NCI-H2081 (cell line): ENCODE measurements around the gene TMOD1.
"Not testable (repeated sequence)": the region's sequence is repeated elsewhere in the genome, so short reads cannot be mapped to it uniquely, and the experiment has no call there.

ENCODE experiments used
- DNase-seq, 2 experiments: peaks; one replicate each; lab custom pipeline; 2025; lab: John Stamatoyannopoulos, UW

TMOD1 gene

GRCh38 chr9:97567894-97568202 lies 66.4 kb downstream of the TMOD1 start:
- DNase-seq, result no peak

- DNase-seq, result no peak
These were observed 67.2 kb downstream of the TMOD1 start for GRCh38 chr9:97568461-97569275.

- no peak for DNase-seq
These were observed 69.4 kb downstream of the TMOD1 start for GRCh38 chr9:97570899-97571298.

- no peak for DNase-seq
These were observed 70.2 kb downstream of the TMOD1 start for GRCh38 chr9:97571664-97572063.

- DNase-seq, result no peak
These were observed 70.9 kb downstream of the TMOD1 start for GRCh38 chr9:97572196-97572891.

GRCh38 chr9:97572892-97573365 lies 71.5 kb downstream of the TMOD1 start:
- DNase-seq, result no peak

GRCh38 chr9:97573482-97574073 lies 72.1 kb downstream of the TMOD1 start:
- no peak for DNase-seq

- not testable (repeated sequence) for DNase-seq
These were observed 72.7 kb downstream of the TMOD1 start for GRCh38 chr9:97574101-97574571.

- not testable (repeated sequence) for DNase-seq
These were observed 73.6 kb downstream of the TMOD1 start for GRCh38 chr9:97574921-97575672.

- DNase-seq, result no peak
These were observed 74.3 kb downstream of the TMOD1 start for GRCh38 chr9:97575673-97576200.

GRCh38 chr9:97577051-97577450 lies 75.6 kb downstream of the TMOD1 start:
- DNase-seq, result no peak

- no peak for DNase-seq
These were observed 77.4 kb downstream of the TMOD1 start for GRCh38 chr9:97578846-97579245.

- DNase-seq, result no peak
These were observed 78.4 kb downstream of the TMOD1 start for GRCh38 chr9:97579914-97580313.

- not testable (repeated sequence) for DNase-seq
These were observed 80.1 kb downstream of the TMOD1 start for GRCh38 chr9:97581590-97581989.

GRCh38 chr9:97584778-97585177 lies 83.3 kb downstream of the TMOD1 start:
- not testable (repeated sequence) for DNase-seq

GRCh38 chr9:97586909-97587308 lies 85.4 kb downstream of the TMOD1 start:
- not testable (repeated sequence) for DNase-seq

- no peak for DNase-seq
These were observed 90.1 kb downstream of the TMOD1 start for GRCh38 chr9:97591535-97591934.

- DNase-seq, result peak in 1 of 2 experiments; percentile 12
These were observed 90.7 kb downstream of the TMOD1 start for GRCh38 chr9:97592126-97592525.

- DNase-seq, result peak; percentile 2 to 61
These were observed 92.5 kb downstream of the TMOD1 start for GRCh38 chr9:97593960-97594359.

GRCh38 chr9:97594381-97594921 lies 93.0 kb downstream of the TMOD1 start:
- peak; percentile 50 to 68 for DNase-seq

GRCh38 chr9:97596906-97597305 lies 95.4 kb downstream of the TMOD1 start:
- DNase-seq, result no peak
